COLO668 (cell line): ENCODE results near the gene PFKFB3.
"Not testable (repeated sequence)": the region's sequence is repeated elsewhere in the genome, so short reads cannot be mapped to it uniquely, and the experiment has no call there.

ENCODE experiments used
- DNase-seq: peaks from one replicate; lab custom pipeline; 2025; ENCODE audit not compliant: unreplicated experiment; lab: John Stamatoyannopoulos, UW

PFKFB3 gene

GRCh38 chr10:6202684-6203330 is at the start of gene PFKFB3:
TSS of gene PFKFB3 (plus strand) at chr10:6202932. CDS start at chr10:6203261, 329 bp downstream.
- DNase-seq: peak; percentile 60

GRCh38 chr10:6153845-6154244 is 48.9 kb upstream of the PFKFB3 start:
- DNase-seq: no peak

- no peak for DNase-seq
Observed at GRCh38 chr10:6154566-6154965, 48.2 kb upstream of the PFKFB3 start.

- DNase-seq: no peak
Observed at GRCh38 chr10:6158276-6158675, 44.5 kb upstream of the PFKFB3 start.

GRCh38 chr10:6161921-6162320 is 40.8 kb upstream of the PFKFB3 start:
- no peak for DNase-seq

GRCh38 chr10:6162589-6163356 is 40.0 kb upstream of the PFKFB3 start:
- no peak for DNase-seq

- peak; percentile 94 for DNase-seq
Observed at GRCh38 chr10:6163364-6164270, 39.1 kb upstream of the PFKFB3 start.

GRCh38 chr10:6164271-6165095 is 38.2 kb upstream of the PFKFB3 start:
- no peak for DNase-seq

GRCh38 chr10:6165221-6165725 is 37.5 kb upstream of the PFKFB3 start:
- no peak for DNase-seq

GRCh38 chr10:6165933-6166332 is 36.8 kb upstream of the PFKFB3 start:
- DNase-seq: not testable (repeated sequence)

GRCh38 chr10:6167456-6167855 is 35.3 kb upstream of the PFKFB3 start:
- DNase-seq: no peak

GRCh38 chr10:6168084-6168483 is 34.6 kb upstream of the PFKFB3 start:
- no peak for DNase-seq

- DNase-seq: no peak
Observed at GRCh38 chr10:6170638-6171037, 32.1 kb upstream of the PFKFB3 start.

GRCh38 chr10:6171881-6172695 is 30.6 kb upstream of the PFKFB3 start:
- no peak for DNase-seq

GRCh38 chr10:6173203-6173602 is 29.5 kb upstream of the PFKFB3 start:
- DNase-seq: peak; percentile 11

- DNase-seq: no peak
Observed at GRCh38 chr10:6174201-6174874, 28.4 kb upstream of the PFKFB3 start.

- peak; percentile 3 for DNase-seq
Observed at GRCh38 chr10:6175329-6176055, 27.2 kb upstream of the PFKFB3 start.

GRCh38 chr10:6176691-6177231 is 26.0 kb upstream of the PFKFB3 start:
- no peak for DNase-seq
